Measurements from ENCODE around the gene PRIM1. TPM values are rescaled to one million over a fixed set of nuclear protein-coding genes. Genes with fewer than 3 reads are reported as not detected.

The PRIM1 gene
- total and polyA plus RNA-seq, 12 donors = 0.78 to 9.1 (median 4.3) TPM

DNA sequence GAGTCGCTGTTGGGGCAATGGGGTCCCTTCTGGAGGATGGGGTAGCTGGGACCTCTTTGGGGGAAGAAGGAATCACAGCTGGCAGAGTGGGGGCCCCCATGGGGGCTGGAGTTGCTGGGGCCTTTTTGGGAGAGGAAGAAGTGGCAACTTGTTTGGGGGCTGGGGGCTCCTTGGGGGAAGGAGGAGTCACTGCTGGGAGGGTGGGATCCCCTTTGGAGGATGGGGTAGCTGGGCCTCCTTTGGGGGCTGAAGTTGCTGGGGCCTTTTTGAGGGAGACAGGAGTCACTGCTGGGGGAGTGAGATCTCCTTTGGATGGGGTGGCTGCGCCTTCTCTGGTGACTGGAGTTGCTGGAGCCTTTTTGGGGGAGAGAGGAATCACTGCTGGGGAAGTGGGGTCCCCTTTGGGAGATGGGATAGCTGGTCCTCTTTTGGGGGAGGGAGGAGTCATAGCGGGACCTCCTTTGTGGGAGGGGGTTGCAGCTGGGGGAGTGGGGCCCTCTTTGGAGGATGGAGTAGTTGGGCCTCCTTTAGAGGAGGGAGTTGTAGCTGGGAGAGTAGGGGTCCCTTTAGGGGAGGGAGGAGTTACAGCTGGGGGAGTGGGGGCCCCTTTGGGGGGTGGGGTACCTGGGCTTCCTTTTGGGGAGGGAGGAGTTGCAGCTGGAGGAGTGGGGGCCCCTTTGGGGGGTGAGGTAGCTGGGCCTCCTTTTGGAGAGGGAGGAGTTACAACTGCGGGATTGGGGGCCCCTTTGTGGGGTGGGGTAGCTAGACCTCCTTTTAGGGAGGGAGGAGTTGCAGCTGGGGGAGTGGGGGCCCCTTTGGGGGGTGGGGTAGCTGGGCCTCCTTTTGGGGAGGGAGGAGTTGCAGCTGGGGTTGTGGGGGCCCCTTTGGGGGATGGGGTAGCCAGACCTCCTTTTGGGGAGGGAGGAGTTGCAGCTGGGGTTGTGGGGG lies 34.9 kb downstream of the PRIM1 start:
- TF ChIP-seq CTCF (IDR thresholded peaks at IDR 0.05) = no peak
- Histone ChIP-seq H3K4me3 (no peak overlapping the region), H3K27me3 (no peaks in the 10 kb centered on the region), H3K4me1 (replicated peaks in 1 of 2) (peaks cover 14 to 54% of the 10 kb centered on the region in 2 donors), H3K36me3 (replicated peaks in 1 of 2) (peaks cover 0 to 51% of the 10 kb centered on the region in 2 donors), H3K27ac (no peak overlapping the region), H3K9me3 (replicated peaks in 1 of 3) (no peaks in the 10 kb centered on the region)
- intact Hi-C loops (cut with DNase I) = no loop called here
- peak in 2 of 7 donors; percentile 9 to 23 for DNase-seq
- WGBS, 4 donors = 79 to 85% (median 82%) methylated on average over 3 to 4 of the region's 4 CpGs

- no peak overlapping the region for H3K27ac ChIP-seq
- no peak overlapping the region for H3K4me3 ChIP-seq
- intact Hi-C loops (cut with DNase I) = no loop called here
- H3K9me3 ChIP-seq (replicated peaks in 1 of 3) = no peaks in the 10 kb centered on the region
- TF ChIP-seq CTCF (IDR thresholded peaks at IDR 0.05) = no peak
- TF ChIP-seq POLR2A (IDR thresholded peaks at IDR 0.05) = no peak
- H3K36me3 ChIP-seq (replicated peaks in 1 of 2) = peaks cover 0 to 58% of the 10 kb centered on the region in 2 donors
- WGBS, 4 donors = 61 to 76% (median 73%) methylated on average over 1 of the region's 1 CpG
- DNase-seq = peak in 1 of 7 donors; percentile 7
- peaks cover 9 to 46% of the 10 kb centered on the region in 2 donors for H3K4me1 ChIP-seq (replicated peaks in 1 of 2)
- no peaks in the 10 kb centered on the region for H3K27me3 ChIP-seq
These were observed 35.7 kb downstream of the PRIM1 start for GRCh38 chr12:56716458-56716857.

GRCh38 chr12:56715798-56716197 lies 36.3 kb downstream of the PRIM1 start:
- H3K4me1 ChIP-seq (replicated peaks in 1 of 2) = peaks cover 2 to 39% of the 10 kb centered on the region in 2 donors
- intact Hi-C loops (cut with DNase I) = no loop called here
- no peaks in the 10 kb centered on the region for H3K27me3 ChIP-seq
- WGBS, 4 donors = 69 to 79% (median 73%) methylated on average over 8 of the region's 8 CpGs
- no peak for TF ChIP-seq POLR2A (IDR thresholded peaks at IDR 0.05)
- TF ChIP-seq CTCF (IDR thresholded peaks at IDR 0.05) = no peak
- no peaks in the 10 kb centered on the region for H3K9me3 ChIP-seq (replicated peaks in 1 of 3)
- DNase-seq = peak in 1 of 7 donors; percentile 14
- peak overlapping the region in 1 of 5 donors; percentile 27 for H3K27ac ChIP-seq
- no peak overlapping the region for H3K4me3 ChIP-seq
- peaks cover 0 to 59% of the 10 kb centered on the region in 2 donors for H3K36me3 ChIP-seq (replicated peaks in 1 of 2)

DNA sequence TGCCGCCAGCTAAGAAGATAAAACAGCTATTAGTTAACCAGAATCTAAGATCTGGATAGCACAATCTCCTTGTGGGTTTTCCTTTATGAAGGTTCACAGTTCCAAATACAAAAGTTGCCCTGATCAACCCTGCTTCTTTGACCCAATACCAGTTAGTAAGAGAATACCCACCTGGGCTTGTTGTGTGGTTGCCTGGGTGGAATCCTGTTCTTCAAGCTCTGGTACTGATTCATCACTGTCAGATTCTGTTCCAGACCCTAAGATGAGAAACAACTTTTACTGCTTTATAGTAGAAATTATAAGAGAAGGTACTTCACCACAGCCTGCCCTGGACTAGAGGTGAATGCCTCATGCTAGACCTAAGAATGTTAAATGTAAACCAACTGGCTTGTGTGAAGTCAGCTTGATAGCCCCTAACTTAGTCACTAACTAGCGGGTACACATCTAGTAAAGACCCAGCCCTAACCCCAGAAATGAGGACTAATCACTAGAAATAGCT lies 37.6 kb downstream of the PRIM1 start:
- intact Hi-C loops (cut with DNase I) = no loop called here
- H3K27ac ChIP-seq = peak overlapping the region in 1 of 5 donors; percentile 17
- TF ChIP-seq POLR2A (IDR thresholded peaks at IDR 0.05) (no peak), CTCF (IDR thresholded peaks at IDR 0.05) (no peak)
- H3K27me3 ChIP-seq = no peaks in the 10 kb centered on the region
- no peak overlapping the region for H3K4me3 ChIP-seq
- H3K9me3 ChIP-seq (replicated peaks in 1 of 3) = no peaks in the 10 kb centered on the region
- 75 to 90% (median 82%) methylated on average over 2 of the region's 2 CpGs for WGBS, 4 donors
- H3K36me3 ChIP-seq (replicated peaks in 1 of 2) = peaks cover 0 to 51% of the 10 kb centered on the region in 2 donors
- peaks cover 0 to 26% of the 10 kb centered on the region in 2 donors for H3K4me1 ChIP-seq (replicated peaks in 1 of 2)
- DNase-seq = no peak
